ENCODE results near the gene ABCC6.
"Not testable (repeated sequence)": the region's sequence is repeated elsewhere in the genome, so short reads cannot be mapped to it uniquely, and the experiment has no call there.

ABCC6 gene

GRCh38 chr16:16240667-16241066 is 17.4 kb upstream of the ABCC6 start:
- not testable (repeated sequence) for H3K27ac ChIP-seq (ENCODE audit: low read length); H3K27me3 ChIP-seq (ENCODE audit: insufficient read depth, low read length, poor library complexity); H4K20me1 ChIP-seq (ENCODE audit: insufficient read depth, low read length); H3K9ac ChIP-seq (ENCODE audit: low read depth, low read length); H3K9me3 ChIP-seq (ENCODE audit: insufficient read depth, low read length, severe bottlenecking); H3K36me3 ChIP-seq (ENCODE audit: insufficient read depth, low read length); H2AFZ ChIP-seq (ENCODE audit: low read depth, low read length); DNase-seq; ATAC-seq (ENCODE audit: insufficient read depth, low read depth); H3K79me2 ChIP-seq (ENCODE audit: insufficient read depth, low read length); H3K4me2 ChIP-seq (ENCODE audit: insufficient read depth, low read length); H3K4me3 ChIP-seq (ENCODE audit: low read depth in 1 of 2, low read length in 2 of 2); H3K4me1 ChIP-seq (ENCODE audit: insufficient read depth, low read length)

- DNase-seq; H3K36me3 ChIP-seq (ENCODE audit: insufficient read depth, low read length); ATAC-seq (ENCODE audit: insufficient read depth, low read depth); H3K4me2 ChIP-seq (ENCODE audit: insufficient read depth, low read length); H3K4me3 ChIP-seq (ENCODE audit: low read depth in 1 of 2, low read length in 2 of 2); H3K27ac ChIP-seq (ENCODE audit: low read length); H3K4me1 ChIP-seq (ENCODE audit: insufficient read depth, low read length); H3K9me3 ChIP-seq (ENCODE audit: insufficient read depth, low read length, severe bottlenecking); H3K27me3 ChIP-seq (ENCODE audit: insufficient read depth, low read length, poor library complexity); H4K20me1 ChIP-seq (ENCODE audit: insufficient read depth, low read length); H3K79me2 ChIP-seq (ENCODE audit: insufficient read depth, low read length); H3K9ac ChIP-seq (ENCODE audit: low read depth, low read length); H2AFZ ChIP-seq (ENCODE audit: low read depth, low read length): not testable (repeated sequence)
Measured at GRCh38 chr16:16237738-16238137, 14.4 kb upstream of the ABCC6 start.

- not testable (repeated sequence) for H3K27ac ChIP-seq (ENCODE audit: low read length); H3K4me2 ChIP-seq (ENCODE audit: insufficient read depth, low read length); ATAC-seq (ENCODE audit: insufficient read depth, low read depth)
Measured at GRCh38 chr16:16237071-16237470, 13.8 kb upstream of the ABCC6 start.

GRCh38 chr16:16232692-16233061 is 9.4 kb upstream of the ABCC6 start:
- H3K27me3 ChIP-seq (ENCODE audit: insufficient read depth, low read length, poor library complexity); H3K4me2 ChIP-seq (ENCODE audit: insufficient read depth, low read length); H3K4me1 ChIP-seq (ENCODE audit: insufficient read depth, low read length); H3K79me2 ChIP-seq (ENCODE audit: insufficient read depth, low read length); H3K27ac ChIP-seq (ENCODE audit: low read length); H3K9me3 ChIP-seq (ENCODE audit: insufficient read depth, low read length, severe bottlenecking); DNase-seq; H4K20me1 ChIP-seq (ENCODE audit: insufficient read depth, low read length); H3K4me3 ChIP-seq (ENCODE audit: low read depth in 1 of 2, low read length in 2 of 2); H2AFZ ChIP-seq (ENCODE audit: low read depth, low read length); H3K36me3 ChIP-seq (ENCODE audit: insufficient read depth, low read length): not testable (repeated sequence)
- 0 out of 2 replicates have a peak overlapping the region, but pooled peaks have one; percentile 28 for H3K9ac ChIP-seq (ENCODE audit: low read depth, low read length)
- ATAC-seq (ENCODE audit: insufficient read depth, low read depth), result peak; percentile 26; the same call in 2 of the 3 replicates

More at GRCh38 chr16:16237071-16237470, 13.8 kb upstream of the ABCC6 start:
- H4K20me1 ChIP-seq (ENCODE audit: insufficient read depth, low read length); H3K9ac ChIP-seq (ENCODE audit: low read depth, low read length); H2AFZ ChIP-seq (ENCODE audit: low read depth, low read length); H3K36me3 ChIP-seq (ENCODE audit: insufficient read depth, low read length); H3K4me1 ChIP-seq (ENCODE audit: insufficient read depth, low read length); H3K27me3 ChIP-seq (ENCODE audit: insufficient read depth, low read length, poor library complexity); DNase-seq; H3K79me2 ChIP-seq (ENCODE audit: insufficient read depth, low read length); H3K4me3 ChIP-seq (ENCODE audit: low read depth in 1 of 2, low read length in 2 of 2); H3K9me3 ChIP-seq (ENCODE audit: insufficient read depth, low read length, severe bottlenecking): not testable (repeated sequence)

- not testable (repeated sequence) for DNase-seq; H3K4me1 ChIP-seq (ENCODE audit: insufficient read depth, low read length); H3K9ac ChIP-seq (ENCODE audit: low read depth, low read length); H3K9me3 ChIP-seq (ENCODE audit: insufficient read depth, low read length, severe bottlenecking); H3K79me2 ChIP-seq (ENCODE audit: insufficient read depth, low read length); H4K20me1 ChIP-seq (ENCODE audit: insufficient read depth, low read length); ATAC-seq (ENCODE audit: insufficient read depth, low read depth); H3K36me3 ChIP-seq (ENCODE audit: insufficient read depth, low read length); H2AFZ ChIP-seq (ENCODE audit: low read depth, low read length); H3K27me3 ChIP-seq (ENCODE audit: insufficient read depth, low read length, poor library complexity); H3K27ac ChIP-seq (ENCODE audit: low read length); H3K4me2 ChIP-seq (ENCODE audit: insufficient read depth, low read length); H3K4me3 ChIP-seq (ENCODE audit: low read depth in 1 of 2, low read length in 2 of 2)
Measured at GRCh38 chr16:16223662-16224241, 458 bp upstream of the ABCC6 start.

GRCh38 chr16:16221382-16221781 is 1.9 kb downstream of the ABCC6 start:
- H3K27me3 ChIP-seq (ENCODE audit: insufficient read depth, low read length, poor library complexity); H3K4me3 ChIP-seq (ENCODE audit: low read depth in 1 of 2, low read length in 2 of 2); H3K9me3 ChIP-seq (ENCODE audit: insufficient read depth, low read length, severe bottlenecking); H3K36me3 ChIP-seq (ENCODE audit: insufficient read depth, low read length); H3K4me1 ChIP-seq (ENCODE audit: insufficient read depth, low read length); H3K4me2 ChIP-seq (ENCODE audit: insufficient read depth, low read length); DNase-seq; ATAC-seq (ENCODE audit: insufficient read depth, low read depth); H4K20me1 ChIP-seq (ENCODE audit: insufficient read depth, low read length); H2AFZ ChIP-seq (ENCODE audit: low read depth, low read length); H3K79me2 ChIP-seq (ENCODE audit: insufficient read depth, low read length); H3K27ac ChIP-seq (ENCODE audit: low read length); H3K9ac ChIP-seq (ENCODE audit: low read depth, low read length): not testable (repeated sequence)

GRCh38 chr16:16220449-16220848 is 2.8 kb downstream of the ABCC6 start:
- H3K4me1 ChIP-seq (ENCODE audit: insufficient read depth, low read length); H2AFZ ChIP-seq (ENCODE audit: low read depth, low read length); H3K9me3 ChIP-seq (ENCODE audit: insufficient read depth, low read length, severe bottlenecking); H3K4me3 ChIP-seq (ENCODE audit: low read depth in 1 of 2, low read length in 2 of 2); H4K20me1 ChIP-seq (ENCODE audit: insufficient read depth, low read length); H3K27ac ChIP-seq (ENCODE audit: low read length); H3K9ac ChIP-seq (ENCODE audit: low read depth, low read length); DNase-seq; H3K36me3 ChIP-seq (ENCODE audit: insufficient read depth, low read length); H3K4me2 ChIP-seq (ENCODE audit: insufficient read depth, low read length); H3K79me2 ChIP-seq (ENCODE audit: insufficient read depth, low read length); ATAC-seq (ENCODE audit: insufficient read depth, low read depth); H3K27me3 ChIP-seq (ENCODE audit: insufficient read depth, low read length, poor library complexity): not testable (repeated sequence)

GRCh38 chr16:16218787-16219186 is 4.5 kb downstream of the ABCC6 start:
- H3K27ac ChIP-seq (ENCODE audit: low read length); H3K9ac ChIP-seq (ENCODE audit: low read depth, low read length); H3K4me1 ChIP-seq (ENCODE audit: insufficient read depth, low read length); H3K4me3 ChIP-seq (ENCODE audit: low read depth in 1 of 2, low read length in 2 of 2); H2AFZ ChIP-seq (ENCODE audit: low read depth, low read length); H4K20me1 ChIP-seq (ENCODE audit: insufficient read depth, low read length); H3K4me2 ChIP-seq (ENCODE audit: insufficient read depth, low read length); H3K36me3 ChIP-seq (ENCODE audit: insufficient read depth, low read length); DNase-seq; H3K79me2 ChIP-seq (ENCODE audit: insufficient read depth, low read length); ATAC-seq (ENCODE audit: insufficient read depth, low read depth); H3K9me3 ChIP-seq (ENCODE audit: insufficient read depth, low read length, severe bottlenecking); H3K27me3 ChIP-seq (ENCODE audit: insufficient read depth, low read length, poor library complexity): not testable (repeated sequence)
